ENCODE results near the gene CARMIL1. TPM values are rescaled to one million over a fixed set of nuclear protein-coding genes. Genes with fewer than 3 reads are reported as not detected.

Gene CARMIL1
- total and polyA plus RNA-seq, 10 of the 15 experiments (the other 5 are each of a cell fraction or from before 2014, with no cell fraction given): 6.4 to 18.1 (median 10.3) TPM

- no peak overlapping the region for H2AFZ ChIP-seq (ENCODE audit: control insufficient read depth, low read depth, low read length)
- no peak overlapping the region for H3K27ac ChIP-seq (ENCODE audit: control insufficient read depth, insufficient read depth)
- ChIA-PET SMC1A (ENCODE audit: uncharacterized antibody, unreplicated experiment) (interaction anchor here (0.5 to 3.5 kb wide), 2 partner anchors 7 to 578 kb away, joined by 3 to 22 read pairs; no protein-coding TSS in a partner anchor), CTCF (interaction anchor here (1.4 kb wide), 1 partner anchor 9 kb away, joined by 5 read pairs; no protein-coding TSS in a partner anchor), RAD21 (ENCODE audit: unreplicated experiment) (interaction anchor here (1.3 kb wide), 1 partner anchor 41 kb away, joined by 3 read pairs; no protein-coding TSS in a partner anchor), POLR2A (no interaction called here)
- intact Hi-C loops (cut with micrococcal nuclease; ENCODE audit: unreplicated experiment): no loop called here
- H3K9ac ChIP-seq (ENCODE audit: control insufficient read depth, insufficient read depth, low read length): no peak overlapping the region
- H3K9me3 ChIP-seq (replicated peaks; ENCODE audit: control insufficient read depth, insufficient read depth, low read length): no peaks in the 10 kb centered on the region
- no peaks in the 10 kb centered on the region for H3K79me2 ChIP-seq (ENCODE audit: control insufficient read depth, insufficient read depth, low read length)
- no peak overlapping the region for H3K4me2 ChIP-seq (ENCODE audit: control insufficient read depth, insufficient read depth)
- BruUV-seq (replicated peaks): no TSS peak
- ATAC-seq (peak; percentile 59), FAIRE-seq (peak; percentile 35), DNase-seq (ENCODE audit: low read depth, low spot score) (no peak)
- no peaks in the 10 kb centered on the region for H4K20me1 ChIP-seq (ENCODE audit: control insufficient read depth, insufficient read depth)
- peaks cover 2% of the 10 kb centered on the region for H3K4me1 ChIP-seq (ENCODE audit: control insufficient read depth, insufficient read depth, low read length)
- peak; percentile 35; the same call in 1 of the 2 replicates for TF ChIP-seq SPI1 (IDR thresholded peaks at IDR 0.05; ENCODE audit: borderline replicate concordance, insufficient read depth, low read depth, low read length)
- no peak for TF ChIP-seq SMARCA5 (IDR thresholded peaks at IDR 0.05)
- no peak for TF ChIP-seq DPF2 (IDR thresholded peaks at IDR 0.05)
- peak; percentile 12 to 15; a peak in 1 of 4 replicates for TF ChIP-seq IKZF2 (IDR thresholded peaks at IDR 0.05)
- TF ChIP-seq TCF12 (IDR thresholded peaks at IDR 0.05; ENCODE audit: low read depth, low read length): peak; percentile 25; the same call in 1 of the 2 replicates
- TF ChIP-seq ZNF592 (IDR thresholded peaks at IDR 0.05): no peak
- no peak for TF ChIP-seq MYB (IDR thresholded peaks at IDR 0.05; ENCODE audit: borderline replicate concordance, low read depth, low read length)
- 49% methylated on average over 7 of the region's 7 CpGs for WGBS (ENCODE audit: insufficient coverage, insufficient replicate concordance, low lambda C conversion rate, missing lambda C conversion rate)
- in situ Hi-C loops (cut with MboI): no loop called here
- H3K27me3 ChIP-seq (replicated peaks in 1 of 2; ENCODE audit: control insufficient read depth in 2 of 2, insufficient read depth in 2 of 2, low read length in 1 of 2): no peaks in the 10 kb centered on the region
- H3K36me3 ChIP-seq (ENCODE audit: control insufficient read depth in 2 of 2, insufficient read depth in 2 of 2, low read length in 1 of 2): no peaks in the 10 kb centered on the region
- H3K4me3 ChIP-seq: no peak overlapping the region
These were observed 132.3 kb downstream of the CARMIL1 start for GRCh38 chr6:25411316-25411950.
